T-helper 17 cell (primary cell): ENCODE results near the gene CMAS. TPM values are rescaled to one million over a fixed set of nuclear protein-coding genes. Genes with fewer than 3 reads are reported as not detected.
A peak's percentile ranks its signal among the peaks of the same experiment; 100 is the strongest.

Experiments used
- ATAC-seq: fragments of 150-1000 bp; cut with Tn5 transposase; 2 replicates; pipeline ENCODE4 v1.10.0; 2021; ENCODE audit warnings: mild to moderate bottlenecking, moderate library complexity
- DNase-seq, 3 donors: peaks; one replicate each; pipeline versions ENCODE4 v3.0.0 to v3.0.0-alpha.2; 2020 to 2021
- H3K9me3 ChIP-seq: one replicate; pipeline ENCODE4 v1.7.0; 2013; ENCODE audit warnings: low read length, mild to moderate bottlenecking; ENCODE audit not compliant: control insufficient read depth, poor library complexity, severe bottlenecking
- H3K27ac Mint-ChIP-seq: one replicate; pipeline ENCODE4 v1.8.0; 2022; ENCODE audit warnings: mild to moderate bottlenecking, moderate library complexity, mixed read lengths
- H3K27me3 Mint-ChIP-seq: one replicate; pipeline ENCODE4 v1.8.0; 2022; ENCODE audit warnings: mixed read lengths
- H3K36me3 Mint-ChIP-seq: one replicate; pipeline ENCODE4 v1.8.0; 2022; ENCODE audit warnings: low read depth, mixed read lengths
- H3K4me1 Mint-ChIP-seq: one replicate; pipeline ENCODE4 v1.8.0; 2022; ENCODE audit warnings: mild to moderate bottlenecking, mixed read lengths
- H3K4me3 Mint-ChIP-seq: one replicate; pipeline ENCODE4 v1.8.0; 2022; ENCODE audit warnings: mild to moderate bottlenecking, moderate library complexity, mixed read lengths
- total RNA-seq, 4 donors: library from RNA in 2 of 4; stranded (reverse) in 2 of 4; gene quantifications; one replicate each; pipeline ENCODE4 v1.2.3 and lab custom pipeline; 2022 to 2026

The CMAS gene
- total RNA-seq, 2 donors from 2014 or later: 10.7 to 15.2 TPM

- Mint-ChIP-seq H3K27me3 (no peaks in the 10 kb centered on the region), H3K36me3 (peaks cover 3% of the 10 kb centered on the region), H3K27ac (no peak overlapping the region), H3K4me3 (no peak overlapping the region), H3K4me1 (peaks cover 8% of the 10 kb centered on the region)
- H3K9me3 ChIP-seq: no peaks in the 10 kb centered on the region
- DNase-seq (no peak), ATAC-seq (no peak)
Measured at GRCh38 chr12:22032732-22033131, 13.3 kb upstream of the CMAS start.

GRCh38 chr12:22034709-22035506 lies 11.1 kb upstream of the CMAS start:
- Mint-ChIP-seq H3K4me3 (peak overlapping the region; percentile 49), H3K4me1 (peaks cover 8% of the 10 kb centered on the region), H3K27me3 (peaks cover 14% of the 10 kb centered on the region), H3K36me3 (peaks cover 3% of the 10 kb centered on the region), H3K27ac (no peak overlapping the region)
- no peaks in the 10 kb centered on the region for H3K9me3 ChIP-seq
- no peak for ATAC-seq
- no peak for DNase-seq

GRCh38 chr12:22037947-22038346 lies 8.1 kb upstream of the CMAS start:
- ATAC-seq (no peak), DNase-seq (no peak)
- H3K9me3 ChIP-seq: no peaks in the 10 kb centered on the region
- Mint-ChIP-seq H3K27ac (no peak overlapping the region), H3K4me1 (peaks cover 6% of the 10 kb centered on the region), H3K36me3 (peaks cover 3% of the 10 kb centered on the region), H3K4me3 (no peak overlapping the region), H3K27me3 (peaks cover 32% of the 10 kb centered on the region)

- Mint-ChIP-seq H3K4me1 (peaks cover 8% of the 10 kb centered on the region), H3K27me3 (peaks cover 32% of the 10 kb centered on the region), H3K27ac (no peak overlapping the region), H3K4me3 (no peak overlapping the region), H3K36me3 (peaks cover 3% of the 10 kb centered on the region)
- H3K9me3 ChIP-seq: no peaks in the 10 kb centered on the region
- DNase-seq (no peak), ATAC-seq (no peak)
Measured at GRCh38 chr12:22038734-22039133, 7.3 kb upstream of the CMAS start.

- H3K27ac Mint-ChIP-seq: no peak overlapping the region
- peaks cover 3% of the 10 kb centered on the region for H3K36me3 Mint-ChIP-seq
- no peak overlapping the region for H3K4me3 Mint-ChIP-seq
- no peak for DNase-seq
- no peaks in the 10 kb centered on the region for H3K9me3 ChIP-seq
- H3K4me1 Mint-ChIP-seq: peaks cover 9% of the 10 kb centered on the region
- H3K27me3 Mint-ChIP-seq: peaks cover 32% of the 10 kb centered on the region
- no peak for ATAC-seq
Measured at GRCh38 chr12:22039361-22039760, 6.7 kb upstream of the CMAS start.

GRCh38 chr12:22042976-22043669 lies 2.9 kb upstream of the CMAS start:
- ATAC-seq (no peak), DNase-seq (no peak)
- no peaks in the 10 kb centered on the region for H3K9me3 ChIP-seq
- Mint-ChIP-seq H3K36me3 (no peaks in the 10 kb centered on the region), H3K4me1 (peaks cover 23% of the 10 kb centered on the region), H3K4me3 (no peak overlapping the region), H3K27ac (no peak overlapping the region), H3K27me3 (peaks cover 32% of the 10 kb centered on the region)

- Mint-ChIP-seq H3K36me3 (no peaks in the 10 kb centered on the region), H3K27me3 (peaks cover 28% of the 10 kb centered on the region), H3K4me3 (no peak overlapping the region), H3K4me1 (peaks cover 28% of the 10 kb centered on the region), H3K27ac (no peak overlapping the region)
- no peaks in the 10 kb centered on the region for H3K9me3 ChIP-seq
- DNase-seq (no peak), ATAC-seq (no peak)
Measured at GRCh38 chr12:22043943-22044342, 2.1 kb upstream of the CMAS start.

- no peak for DNase-seq
- no peak overlapping the region for H3K4me3 Mint-ChIP-seq
- no peak overlapping the region for H3K27ac Mint-ChIP-seq
- no peaks in the 10 kb centered on the region for H3K9me3 ChIP-seq
- peaks cover 23% of the 10 kb centered on the region for H3K27me3 Mint-ChIP-seq
- ATAC-seq: no peak
- peaks cover 30% of the 10 kb centered on the region for H3K4me1 Mint-ChIP-seq
- H3K36me3 Mint-ChIP-seq: no peaks in the 10 kb centered on the region
Measured at GRCh38 chr12:22044391-22044790, 1.6 kb upstream of the CMAS start.

- H3K27me3 Mint-ChIP-seq: peaks cover 6% of the 10 kb centered on the region
- no peak for ATAC-seq
- H3K36me3 Mint-ChIP-seq: no peaks in the 10 kb centered on the region
- peaks cover 40% of the 10 kb centered on the region for H3K4me1 Mint-ChIP-seq
- H3K4me3 Mint-ChIP-seq: peak overlapping the region; percentile 93
- peak overlapping the region; percentile 88 for H3K27ac Mint-ChIP-seq
- DNase-seq: no peak
- no peaks in the 10 kb centered on the region for H3K9me3 ChIP-seq
Measured at GRCh38 chr12:22046968-22047390, 961 bp downstream of the CMAS start.

- DNase-seq (no peak), ATAC-seq (no peak)
- no peak overlapping the region for H3K4me3 Mint-ChIP-seq
- H3K4me1 Mint-ChIP-seq: peaks cover 37% of the 10 kb centered on the region
- H3K27ac Mint-ChIP-seq: peak overlapping the region; percentile 88
- H3K36me3 Mint-ChIP-seq: no peaks in the 10 kb centered on the region
- H3K9me3 ChIP-seq: no peaks in the 10 kb centered on the region
- H3K27me3 Mint-ChIP-seq: peaks cover 3% of the 10 kb centered on the region
Measured at GRCh38 chr12:22047494-22047893, 1.5 kb downstream of the CMAS start.

GRCh38 chr12:22048351-22049041 lies 2.5 kb downstream of the CMAS start:
- H3K4me3 Mint-ChIP-seq: no peak overlapping the region
- no peaks in the 10 kb centered on the region for H3K36me3 Mint-ChIP-seq
- H3K27ac Mint-ChIP-seq: no peak overlapping the region
- no peaks in the 10 kb centered on the region for H3K9me3 ChIP-seq
- peaks cover 39% of the 10 kb centered on the region for H3K4me1 Mint-ChIP-seq
- H3K27me3 Mint-ChIP-seq: no peaks in the 10 kb centered on the region
- DNase-seq (no peak), ATAC-seq (no peak)

- Mint-ChIP-seq H3K27me3 (no peaks in the 10 kb centered on the region), H3K4me1 (peaks cover 36% of the 10 kb centered on the region), H3K36me3 (no peaks in the 10 kb centered on the region), H3K4me3 (no peak overlapping the region), H3K27ac (no peak overlapping the region)
- ATAC-seq: no peak
- no peaks in the 10 kb centered on the region for H3K9me3 ChIP-seq
- DNase-seq: no peak
Measured at GRCh38 chr12:22050078-22050477, 4.1 kb downstream of the CMAS start.

- Mint-ChIP-seq H3K4me3 (no peak overlapping the region), H3K27ac (no peak overlapping the region), H3K27me3 (no peaks in the 10 kb centered on the region), H3K4me1 (peaks cover 31% of the 10 kb centered on the region), H3K36me3 (peaks cover 1% of the 10 kb centered on the region)
- H3K9me3 ChIP-seq: no peaks in the 10 kb centered on the region
- ATAC-seq: no peak
- DNase-seq: no peak
Measured at GRCh38 chr12:22051114-22051698, 5.2 kb downstream of the CMAS start.
